ENCODE data around the gene WFDC5. TPM values are rescaled to one million over a fixed set of nuclear protein-coding genes. Genes with fewer than 3 reads are reported as not detected.

The WFDC5 gene
- total RNA-seq, 1 donor from 2014 or later, result not detected

Other genes starting within 250 kb of the WFDC5 start
- gene YWHAB, start 229.5 kb downstream of the WFDC5 start, total RNA-seq, result 167 and 173 TPM in 2 replicates
- gene PABPC1L, start 205.1 kb downstream of the WFDC5 start, total RNA-seq, result 2.1 and 13.6 TPM in 2 replicates
- gene TOMM34, start 154.8 kb downstream of the WFDC5 start, total RNA-seq, result 36.9 and 43.0 TPM in 2 replicates
- 14.0 and 20.9 TPM in 2 replicates for gene STK4, start 148.7 kb downstream of the WFDC5 start, total RNA-seq
- gene KCNS1, start 14.0 kb downstream of the WFDC5 start, total RNA-seq, result 0.12 and 0.34 TPM in 2 replicates
- gene WFDC12, start 9.3 kb upstream of the WFDC5 start, total RNA-seq, result not detected in 2 replicates
- not detected in 2 replicates for gene PI3, start 59.7 kb upstream of the WFDC5 start, total RNA-seq
- not detected in 2 replicates for gene SEMG1, start 91.9 kb upstream of the WFDC5 start, total RNA-seq
- gene SEMG2, start 106.2 kb upstream of the WFDC5 start, total RNA-seq, result not detected in 2 replicates
- gene SLPI, start 139.4 kb upstream of the WFDC5 start, total RNA-seq, result not detected in 2 replicates
- gene RBPJL, start 191.7 kb upstream of the WFDC5 start, total RNA-seq, result not detected in 2 replicates
- gene MATN4, start 193.1 kb upstream of the WFDC5 start, total RNA-seq, result not detected in 2 replicates
- gene SDC4, start 233.2 kb upstream of the WFDC5 start, total RNA-seq, result 59.4 and 64.3 TPM in 2 replicates
- gene SYS1, start 248.0 kb upstream of the WFDC5 start, total RNA-seq, result 19.2 and 31.1 TPM in 2 replicates

Data from glomerular endothelial cell (primary cell).